Measurements from ENCODE around the gene TMED9.

The TMED9 gene

DNA sequence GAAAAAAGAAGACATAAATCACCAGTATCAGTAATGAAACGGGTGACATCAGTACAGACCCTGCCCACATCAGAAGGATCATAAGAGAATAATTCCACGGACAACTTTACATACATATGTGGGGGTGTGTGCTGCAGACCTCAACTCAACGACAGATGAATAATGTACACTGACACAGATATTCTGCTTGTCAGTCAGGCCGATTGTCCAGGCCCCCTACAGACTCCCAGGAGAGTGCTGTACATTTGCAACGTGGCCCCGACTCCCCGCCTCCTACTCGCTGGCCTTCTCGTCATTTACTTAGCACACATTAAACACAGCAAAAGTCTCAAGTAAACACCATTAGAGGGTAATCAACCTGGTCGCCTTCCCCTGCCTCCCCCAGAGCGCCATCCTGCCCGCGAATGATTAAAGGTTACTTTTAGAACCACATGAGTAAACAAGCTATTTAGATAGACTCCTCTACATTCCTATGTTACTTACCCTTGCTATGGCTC lies 3.5 kb upstream of the TMED9 start:
- DNase-seq: no peak

DNA sequence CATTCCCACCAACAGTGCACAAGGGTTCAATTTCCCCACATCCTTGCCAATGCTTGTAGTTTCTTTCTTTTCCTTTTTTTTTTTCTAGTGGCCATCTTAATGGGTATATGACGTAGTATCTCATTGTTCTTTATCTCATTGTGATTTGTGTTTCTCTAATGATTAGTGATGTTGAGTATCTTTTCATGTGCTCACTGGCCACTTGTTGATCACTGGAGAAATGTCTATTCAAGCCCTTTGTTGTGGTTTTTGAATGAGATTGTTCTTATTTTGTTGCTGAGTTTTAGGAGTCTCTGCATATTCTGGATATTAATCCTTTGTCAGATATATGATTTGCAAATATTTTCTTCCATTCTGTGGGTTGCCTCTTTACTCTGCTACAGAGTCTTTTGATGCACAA lies 1.6 kb upstream of the TMED9 start:
- no peak for DNase-seq

DNA sequence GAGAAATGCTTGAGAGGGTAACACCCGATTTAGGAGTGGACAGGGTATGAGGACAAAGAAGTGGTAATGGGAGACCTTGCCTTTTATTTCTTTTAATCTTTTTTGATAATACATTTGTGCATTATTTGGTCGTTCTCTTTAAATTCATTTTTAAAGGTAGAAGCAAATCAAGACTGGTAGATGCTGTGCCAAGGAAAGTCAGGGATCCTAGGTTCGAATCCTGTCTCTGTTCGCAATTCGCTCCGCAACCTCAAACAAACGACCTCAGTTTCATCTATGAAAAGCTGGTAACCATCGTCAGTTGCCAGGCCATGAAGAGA lies 353 bp upstream of the TMED9 start:
- no peak for DNase-seq

DNA sequence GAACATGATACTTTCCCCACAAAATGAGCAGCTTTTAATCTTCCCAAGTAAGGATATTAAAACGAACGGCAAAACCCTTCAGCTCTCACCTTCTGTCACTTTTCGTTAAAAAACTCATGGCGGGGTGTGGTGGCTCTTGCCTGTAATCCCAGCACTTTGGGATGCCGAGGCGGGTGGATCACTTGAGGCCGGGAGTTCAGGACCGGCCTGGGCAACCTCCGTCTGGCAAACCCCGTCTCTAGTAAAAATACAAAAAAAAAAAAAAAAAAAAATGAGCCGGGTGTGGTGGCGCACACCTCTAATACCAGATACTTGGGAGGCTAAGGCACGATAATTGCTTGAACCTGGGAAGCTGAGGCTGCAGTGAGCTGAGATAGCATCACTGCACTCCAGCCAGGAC lies 902 bp downstream of the TMED9 start:
- no peak for DNase-seq

DNA sequence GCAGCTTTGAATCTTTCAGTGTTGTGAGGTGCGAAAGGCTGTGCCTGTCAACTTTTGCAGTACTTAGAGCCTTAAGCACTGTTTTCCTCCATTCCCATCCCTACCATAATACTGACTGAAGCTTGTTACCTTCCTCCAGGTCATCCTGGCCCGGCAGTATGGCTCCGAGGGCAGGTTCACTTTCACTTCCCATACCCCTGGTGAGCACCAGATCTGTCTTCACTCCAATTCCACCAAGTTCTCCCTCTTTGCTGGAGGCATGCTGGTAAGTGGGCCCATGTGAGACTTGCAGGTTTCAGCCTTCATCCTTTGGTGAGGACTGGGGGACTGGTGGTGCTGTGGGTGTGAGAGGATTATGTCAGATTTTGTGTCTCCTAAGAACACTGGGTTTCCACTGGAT lies 1.5 kb downstream of the TMED9 start:
- no peak for DNase-seq

DNA sequence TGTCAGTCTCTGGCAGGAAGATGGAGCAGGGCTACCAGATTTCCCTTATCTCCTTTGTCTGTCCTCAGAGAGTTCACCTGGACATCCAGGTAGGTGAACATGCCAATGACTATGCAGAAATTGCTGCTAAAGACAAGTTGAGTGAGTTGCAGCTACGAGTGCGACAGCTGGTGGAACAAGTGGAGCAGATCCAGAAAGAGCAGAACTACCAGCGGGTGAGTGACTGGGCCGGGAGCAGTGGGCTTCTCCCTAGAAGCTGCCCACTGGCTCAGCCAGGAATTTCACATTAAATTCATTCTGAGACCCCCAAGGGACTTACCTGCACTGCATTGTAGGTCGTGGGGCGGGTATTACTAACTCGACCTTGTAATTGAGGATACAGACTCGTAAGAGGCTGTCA lies 2.1 kb downstream of the TMED9 start:
- DNase-seq: no peak

DNA sequence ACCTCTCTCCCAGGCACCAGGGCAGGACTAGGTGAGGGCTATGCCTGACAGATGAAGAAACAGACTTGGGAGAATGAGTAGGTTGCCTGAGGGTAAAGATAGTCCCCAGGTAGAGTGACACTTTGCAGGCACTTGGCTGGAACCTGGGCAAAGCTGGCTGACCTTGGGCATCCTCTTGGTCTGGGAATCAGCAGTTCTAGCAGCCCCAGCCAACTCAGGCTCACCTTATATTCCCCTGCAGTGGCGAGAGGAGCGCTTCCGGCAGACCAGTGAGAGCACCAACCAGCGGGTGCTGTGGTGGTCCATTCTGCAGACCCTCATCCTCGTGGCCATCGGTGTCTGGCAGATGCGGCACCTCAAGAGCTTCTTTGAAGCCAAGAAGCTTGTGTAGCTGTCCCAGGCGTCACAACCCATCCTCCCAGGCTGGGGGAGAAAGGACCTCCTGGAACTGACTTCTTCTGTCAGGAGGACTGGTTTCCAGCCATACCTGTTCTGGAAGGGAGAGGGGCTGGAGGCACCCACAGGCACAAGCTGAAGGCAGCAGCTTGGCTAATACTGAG lies 3.1 kb downstream of the TMED9 start:
- DNase-seq: no peak

DNA sequence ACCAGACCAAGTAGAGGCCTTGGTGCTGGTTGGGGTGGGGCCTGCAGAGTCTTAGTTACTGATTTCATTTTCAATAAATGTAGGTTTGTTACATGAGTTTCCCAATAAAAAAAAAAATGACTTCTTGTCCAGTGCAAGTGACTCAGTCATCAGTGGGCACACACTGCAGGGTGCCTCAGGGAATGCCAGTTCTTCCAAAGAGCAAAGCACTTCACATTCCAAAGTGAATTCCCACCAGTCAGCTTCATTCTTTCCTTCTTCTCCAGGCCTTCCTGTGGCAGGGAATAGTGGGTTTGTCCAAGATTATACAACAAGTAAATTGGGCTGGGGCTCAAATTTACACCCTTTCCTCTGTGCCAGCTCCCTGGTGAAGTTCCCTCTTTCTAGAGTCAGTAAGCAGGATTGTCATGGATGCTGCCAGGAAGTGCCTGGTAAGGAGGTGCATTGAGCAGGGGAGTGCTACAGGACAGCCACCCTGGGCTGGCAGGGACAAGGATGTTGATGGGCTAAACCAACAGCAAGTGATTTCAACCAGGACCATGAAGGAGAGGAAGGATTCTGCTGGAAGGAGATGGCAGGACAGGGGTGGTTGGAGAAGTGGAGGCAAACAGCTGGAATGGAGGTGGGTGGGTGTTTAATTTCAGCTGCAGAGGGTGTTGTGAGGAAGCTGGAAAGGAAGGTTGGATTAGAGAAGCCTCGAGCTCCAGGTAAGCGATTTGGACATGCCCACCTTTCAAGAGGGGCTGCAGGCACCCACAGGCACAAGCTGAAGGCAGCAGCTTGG lies 4.2 kb downstream of the TMED9 start:
- DNase-seq: no peak

DNA sequence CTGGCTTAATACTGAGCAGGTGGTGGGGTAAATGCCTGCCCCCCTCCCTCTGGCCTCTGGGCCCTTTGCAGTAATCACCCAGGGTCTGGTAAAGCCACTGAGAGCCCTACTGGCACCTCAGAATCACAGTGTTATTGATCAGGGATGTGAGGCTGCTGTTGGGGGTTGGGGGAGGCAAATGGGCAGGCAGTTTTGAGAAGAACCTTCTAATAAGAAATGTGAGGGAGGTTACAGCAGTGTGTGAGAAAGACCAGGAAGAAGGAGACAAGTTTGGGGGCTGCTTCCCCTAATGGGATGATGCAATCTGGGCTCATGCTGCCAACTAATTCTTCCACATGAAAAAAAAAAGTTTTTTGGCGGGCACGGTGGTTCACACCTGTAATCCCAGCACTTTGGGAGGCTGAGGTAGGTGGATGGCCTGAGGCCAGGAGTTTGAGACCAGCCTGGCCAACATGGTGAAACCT lies 4.8 kb downstream of the TMED9 start:
- DNase-seq: no peak

DNA sequence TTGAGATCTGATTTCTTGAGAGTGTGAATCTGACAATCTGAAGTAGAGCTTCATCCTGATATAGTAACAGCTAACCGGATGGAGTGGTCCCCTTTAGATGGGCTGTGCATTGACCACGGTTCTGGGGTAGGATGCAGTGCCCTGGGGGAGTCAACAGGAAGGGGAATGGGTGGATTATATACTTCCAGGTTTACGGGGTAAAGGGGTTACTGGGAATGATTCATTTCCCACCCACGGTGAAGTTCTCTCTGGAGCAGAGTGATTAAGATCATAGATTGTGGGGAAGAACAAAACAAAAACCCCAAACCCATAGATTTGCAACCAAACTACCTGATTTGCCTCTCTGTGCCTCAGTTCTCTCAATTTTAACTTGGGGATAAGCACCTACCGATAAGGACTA lies 6.5 kb downstream of the TMED9 start:
- no peak for DNase-seq

DNA sequence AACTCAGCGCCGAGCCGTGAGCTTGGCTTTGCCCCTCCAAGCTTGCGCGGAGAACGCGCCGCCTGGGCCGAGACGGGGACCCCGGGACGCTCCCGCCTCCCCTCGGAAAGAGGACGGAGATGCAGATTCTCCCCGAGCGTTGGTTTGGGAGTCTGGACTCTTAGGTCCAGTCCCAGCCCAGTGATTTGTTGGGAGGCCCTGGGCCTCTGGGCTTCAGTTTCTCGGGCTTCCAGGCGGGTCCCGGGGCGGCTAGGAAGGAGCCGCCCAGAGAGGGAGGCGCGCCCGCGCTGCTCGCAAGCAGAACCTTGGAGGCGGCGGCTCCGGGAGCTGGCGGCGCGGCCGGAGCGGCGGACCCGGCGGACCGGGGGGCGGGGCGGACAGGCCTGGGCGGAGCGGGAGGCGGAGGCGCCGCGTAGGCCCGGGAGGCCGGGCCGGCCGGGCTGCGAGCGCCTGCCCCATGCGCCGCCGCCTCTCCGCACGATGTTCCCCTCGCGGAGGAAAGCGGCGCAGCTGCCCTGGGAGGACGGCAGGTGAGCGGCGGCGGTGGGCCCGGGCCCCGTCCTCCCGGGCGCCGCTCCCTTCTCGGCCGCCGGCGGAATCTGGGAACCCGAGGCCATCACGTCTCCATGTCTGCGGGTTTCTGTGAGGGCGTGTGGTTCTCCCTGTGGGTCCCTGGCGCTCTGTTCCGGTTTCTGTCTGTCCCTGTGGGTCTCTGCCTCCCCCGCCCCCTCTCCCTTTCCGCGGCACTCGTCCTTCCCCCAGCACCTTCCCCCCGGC lies 7.9 kb downstream of the TMED9 start, which contains the start of gene B4GALT7:
Gene B4GALT7 (plus strand): TSS at position 402 of the 777 bp plus-strand sequence. CDS start 79 bp downstream, at position 481.
- DNase-seq: peak in 1 of 2 experiments; percentile 87

DNA sequence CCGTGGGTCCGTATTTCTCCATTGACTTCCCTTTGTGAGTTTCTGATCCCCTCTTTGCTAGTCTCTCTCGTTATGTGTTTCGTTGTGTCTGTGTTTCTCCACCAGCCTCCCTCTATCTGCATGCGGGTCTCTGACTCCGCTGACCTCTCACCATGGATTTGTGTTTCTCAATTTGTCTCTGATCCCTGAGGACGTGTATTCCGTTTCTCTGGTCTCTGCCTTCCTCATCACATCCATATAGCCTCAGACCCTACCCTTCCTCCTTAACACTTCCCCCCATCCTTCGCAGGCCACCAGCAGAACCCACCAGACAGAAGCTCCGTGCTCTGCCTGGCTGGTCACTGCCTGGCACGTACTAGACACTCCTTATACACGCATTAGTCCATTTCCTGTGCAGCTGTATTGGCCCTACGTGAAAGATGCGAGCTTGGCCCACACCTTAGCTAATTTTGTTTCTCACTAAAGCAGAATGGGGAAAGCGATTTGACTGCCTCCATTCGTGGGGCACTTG lies 8.6 kb downstream of the TMED9 start:
- DNase-seq: no peak

DNA sequence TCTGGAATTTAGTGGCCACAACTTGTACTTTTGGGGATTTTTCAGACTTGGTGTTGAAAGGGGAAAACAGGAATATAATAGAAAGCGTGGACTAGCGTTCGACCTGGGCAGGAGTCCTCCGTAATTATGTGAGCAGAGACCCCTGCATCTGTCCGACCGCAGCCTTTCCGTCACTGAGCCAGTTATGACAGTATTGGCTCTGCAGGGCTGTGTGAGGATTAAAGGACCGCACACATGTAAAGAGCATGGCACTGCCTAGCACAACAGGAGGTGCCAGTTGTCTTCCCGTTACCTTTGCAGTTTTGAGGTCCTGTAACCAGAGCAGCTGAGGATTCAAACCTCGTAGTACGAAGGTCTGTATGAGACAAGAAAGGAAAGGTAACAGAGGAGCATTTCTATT lies 9.1 kb downstream of the TMED9 start:
- no peak for DNase-seq

DNA sequence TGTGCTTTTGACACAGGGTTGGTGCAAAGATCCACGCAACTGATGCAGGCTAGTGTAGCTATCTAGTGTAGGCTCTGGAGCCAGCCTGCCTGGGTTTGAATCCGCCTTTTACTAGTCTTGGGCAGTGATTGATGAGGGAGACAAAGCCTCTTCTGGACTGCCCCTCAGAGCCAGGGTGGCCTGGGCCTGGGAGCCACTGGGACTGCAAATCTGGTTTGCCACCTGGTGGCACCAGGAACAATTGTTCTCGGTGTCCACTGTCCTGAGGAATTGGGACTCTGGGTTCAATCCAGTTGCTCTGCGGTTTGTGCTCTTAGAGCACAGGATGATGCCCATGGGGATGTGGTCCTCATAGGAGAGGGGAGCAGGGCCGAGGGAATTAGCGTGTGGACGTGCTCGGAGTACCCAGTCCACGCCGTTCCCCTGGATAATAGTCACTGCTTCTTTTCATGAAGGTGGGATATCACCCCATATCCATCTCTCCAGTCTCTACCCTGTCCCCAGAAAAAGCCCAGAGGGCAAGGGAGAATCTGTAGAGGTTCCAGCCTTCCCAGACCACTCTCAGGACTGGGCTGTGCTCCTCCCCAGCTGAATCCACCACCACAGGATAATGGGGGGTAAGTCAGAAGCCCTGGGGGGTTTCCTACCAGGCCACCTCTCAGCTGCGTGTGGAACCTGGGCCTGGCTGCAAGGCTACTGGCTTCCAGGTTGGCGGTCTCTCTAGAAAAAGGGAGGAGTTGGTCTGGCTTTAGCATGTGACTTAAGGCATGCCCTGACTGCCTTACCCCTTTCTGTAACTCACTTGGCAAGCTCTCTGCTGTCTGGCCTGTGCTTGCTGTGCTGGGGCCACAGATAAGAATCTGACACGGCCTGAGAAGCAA lies 9.8 kb downstream of the TMED9 start:
- no peak for DNase-seq

DNA sequence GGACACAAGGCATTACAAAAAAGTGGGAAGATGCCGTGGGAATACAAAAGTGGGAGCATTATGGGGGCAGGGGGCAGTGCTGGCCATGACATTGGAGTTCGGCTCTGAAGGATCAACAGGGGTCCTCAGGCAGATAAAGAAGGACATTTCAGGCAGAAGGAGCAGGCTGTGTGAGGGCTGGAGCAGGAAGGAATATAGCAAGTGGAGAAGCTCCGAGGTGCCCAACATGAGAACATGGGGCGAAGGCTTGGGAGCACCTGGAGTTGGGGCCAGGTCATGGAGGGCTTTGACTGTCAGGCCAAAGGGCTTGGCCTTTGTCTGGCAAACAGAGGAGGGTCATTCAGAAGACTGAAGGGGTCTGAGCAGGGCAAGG lies 10.4 kb downstream of the TMED9 start:
- no peak for DNase-seq

DNA sequence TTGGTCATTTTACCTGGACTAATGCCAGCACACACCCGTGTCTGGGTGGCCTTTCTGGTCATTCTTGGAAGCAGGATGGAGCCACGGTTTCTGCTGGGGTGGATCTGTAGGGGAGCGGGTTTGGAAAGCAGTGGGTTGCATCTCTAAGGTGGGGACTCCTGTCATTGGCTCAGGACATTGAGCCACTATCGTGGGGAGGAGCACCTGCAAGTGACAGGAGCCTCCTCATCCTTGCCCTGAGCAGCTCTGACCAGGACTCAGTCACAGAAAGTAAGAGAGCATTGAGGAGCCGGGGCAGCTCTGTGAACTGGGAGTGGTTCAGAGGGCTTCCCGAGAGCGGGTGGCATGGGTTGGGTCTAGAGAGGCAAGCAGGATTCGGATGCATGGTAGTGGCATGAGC lies 11.6 kb downstream of the TMED9 start:
- no peak for DNase-seq

DNA sequence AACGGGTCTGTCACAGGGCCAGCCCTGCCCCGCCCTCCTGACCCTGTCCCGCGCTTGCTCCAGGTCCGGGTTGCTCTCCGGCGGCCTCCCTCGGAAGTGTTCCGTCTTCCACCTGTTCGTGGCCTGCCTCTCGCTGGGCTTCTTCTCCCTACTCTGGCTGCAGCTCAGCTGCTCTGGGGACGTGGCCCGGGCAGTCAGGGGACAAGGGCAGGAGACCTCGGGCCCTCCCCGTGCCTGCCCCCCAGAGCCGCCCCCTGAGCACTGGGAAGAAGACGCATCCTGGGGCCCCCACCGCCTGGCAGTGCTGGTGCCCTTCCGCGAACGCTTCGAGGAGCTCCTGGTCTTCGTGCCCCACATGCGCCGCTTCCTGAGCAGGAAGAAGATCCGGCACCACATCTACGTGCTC lies 12.1 kb downstream of the TMED9 start:
- DNase-seq: peak; percentile 22 to 59

DNA sequence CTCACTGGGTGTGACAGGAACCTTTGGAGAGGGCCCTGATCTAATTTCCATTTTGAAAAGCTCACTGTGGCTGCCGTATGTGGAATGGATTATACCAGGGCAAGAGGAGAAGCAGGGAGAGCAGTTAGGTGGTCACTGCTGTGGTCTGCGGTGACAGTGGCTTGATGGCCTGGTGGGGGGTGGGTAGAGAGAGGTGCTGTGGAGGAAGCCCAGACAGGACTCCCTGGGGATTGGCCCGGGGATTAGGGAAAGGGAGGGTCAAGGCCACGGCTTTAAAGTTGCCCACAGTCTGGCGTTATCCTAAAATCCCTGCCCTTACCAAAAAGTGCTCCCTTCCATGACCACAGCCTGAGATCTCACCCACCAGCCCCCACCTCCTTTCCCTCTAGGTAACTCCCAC lies 12.7 kb downstream of the TMED9 start:
- no peak for DNase-seq

DNA sequence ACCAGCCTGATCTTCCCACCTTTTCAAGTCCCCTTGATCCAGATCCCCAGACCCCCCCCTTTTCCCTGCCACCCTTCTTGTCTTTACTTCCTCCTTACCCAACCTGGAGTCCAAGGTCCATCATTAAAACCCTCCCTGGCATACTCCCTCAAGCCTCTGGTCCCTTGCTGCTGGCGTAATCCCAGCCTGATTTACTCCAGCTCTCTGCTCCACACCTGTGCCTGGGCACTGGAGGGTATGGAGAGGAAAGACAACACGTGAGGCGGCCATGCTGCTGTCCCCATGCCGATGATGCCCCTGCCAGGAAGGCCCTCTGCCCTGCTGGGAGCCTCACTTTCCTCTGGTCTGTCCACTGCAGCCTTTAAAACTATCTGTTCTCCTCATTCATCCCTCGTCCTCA lies 13.1 kb downstream of the TMED9 start:
- no peak for DNase-seq

DNA sequence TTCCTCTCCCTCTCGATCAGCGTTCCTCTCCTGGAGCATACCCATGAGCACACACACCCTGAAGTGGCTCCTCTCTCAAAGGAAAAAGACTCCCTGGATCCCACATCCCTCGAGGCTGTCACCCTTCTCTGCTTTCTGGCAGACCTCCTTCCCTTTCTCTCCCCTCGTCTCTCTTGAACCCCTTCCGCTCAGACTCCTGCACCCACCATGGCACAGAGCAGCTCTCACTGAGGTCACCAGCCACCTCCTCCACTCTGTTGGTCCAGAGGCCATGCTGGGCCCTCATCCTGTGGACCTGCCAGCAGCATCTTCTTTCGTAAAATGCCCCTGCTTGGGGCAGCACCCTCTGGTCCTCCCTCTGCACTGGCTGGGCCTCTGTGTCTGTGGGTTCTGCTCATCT lies 13.7 kb downstream of the TMED9 start:
- DNase-seq: no peak

DNA sequence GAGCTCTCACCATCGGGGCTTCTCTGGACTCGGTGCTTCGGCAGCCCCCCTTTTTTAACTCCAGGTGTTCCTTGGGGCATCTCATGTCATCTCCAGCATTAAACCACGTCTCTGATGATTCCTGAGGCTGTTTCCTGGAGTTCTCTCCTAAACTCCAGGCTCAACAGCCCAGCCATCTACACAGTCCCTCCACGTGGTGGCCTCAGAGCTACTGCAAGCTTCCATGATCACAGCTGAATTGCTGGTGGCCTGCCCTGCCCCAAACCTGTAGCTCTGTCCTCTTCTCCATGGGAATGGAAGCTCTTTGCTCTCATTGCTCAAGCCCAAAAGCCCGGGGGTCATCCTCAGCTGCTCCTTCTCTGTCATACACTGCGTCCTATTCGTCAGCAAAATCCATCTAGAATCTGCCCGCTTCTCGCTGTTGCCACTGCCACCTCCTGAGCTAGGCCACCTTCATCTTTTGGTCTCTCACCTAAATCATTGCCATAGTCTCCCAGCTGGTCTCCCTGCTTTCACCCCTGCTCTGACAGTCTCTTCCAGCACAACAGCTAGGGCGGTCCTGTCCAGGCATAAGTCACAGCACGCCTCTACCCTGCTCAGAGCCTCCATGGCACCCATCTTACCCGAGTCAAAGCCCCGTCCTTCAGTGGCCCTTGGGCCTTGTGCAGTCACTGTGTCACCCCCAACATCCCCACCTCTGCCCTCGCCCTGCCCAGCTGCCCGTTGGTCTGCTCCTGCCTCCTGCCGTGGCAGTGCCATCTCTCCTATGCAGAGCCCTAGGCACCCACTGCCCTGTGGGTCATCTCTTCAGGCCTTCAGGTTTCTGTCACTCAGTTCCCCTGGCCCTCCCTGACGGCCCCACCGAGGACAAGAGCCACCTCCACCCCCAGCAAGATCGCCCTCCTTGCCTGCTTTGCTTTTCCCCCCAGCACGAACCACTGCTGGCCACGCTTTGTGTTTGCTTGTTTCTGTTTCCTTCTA lies 14.4 kb downstream of the TMED9 start:
- DNase-seq: no peak

DNA sequence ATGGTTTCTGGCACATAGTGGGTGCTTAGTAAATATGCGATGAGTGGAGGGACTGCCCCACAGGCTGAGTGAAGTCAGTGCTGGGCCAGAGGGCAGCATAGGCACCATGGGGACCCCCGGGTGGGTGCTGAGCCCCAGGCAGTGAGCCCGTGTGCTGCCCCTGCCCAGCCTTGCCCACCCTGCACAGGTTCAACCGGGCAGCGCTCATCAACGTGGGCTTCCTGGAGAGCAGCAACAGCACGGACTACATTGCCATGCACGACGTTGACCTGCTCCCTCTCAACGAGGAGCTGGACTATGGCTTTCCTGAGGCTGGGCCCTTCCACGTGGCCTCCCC lies 15.1 kb downstream of the TMED9 start:
- DNase-seq: no peak

Measured in NCI-H526 (cell line).